WTC11 (cell line): ENCODE measurements around the gene FILIP1L. TPM values are rescaled to one million over a fixed set of nuclear protein-coding genes. Genes with fewer than 3 reads are reported as not detected.
A peak's percentile ranks its signal among the peaks of the same experiment; 100 is the strongest.

ENCODE experiments used
- ATAC-seq: fragments of 200-7000 bp; cut with Tn5 transposase; 2 replicates; pipeline ENCODE4 v1.10.0; 2021; ENCODE audit warnings: mild to moderate bottlenecking, moderate library complexity
- CTCF ChIA-PET: fragments of 300-600 bp; sonication (Branson Sonifier 250); formaldehyde crosslinking; loops from one replicate; lab custom pipeline; 2021; ENCODE audit warnings: antibody characterized with exemption; lab: Charles Lee
- POLR2A ChIA-PET: fragments of 350-600 bp; sonication (Branson Sonifier 250); formaldehyde crosslinking; loops from one replicate; lab custom pipeline; 2021; ENCODE audit warnings: antibody characterized with exemption; lab: Charles Lee
- DNase-seq: peaks from one replicate; pipeline ENCODE4 v3.0.0; 2021; ENCODE audit warnings: low spot score
- H3K27ac Mint-ChIP-seq: 2 replicates; pipeline ENCODE4 v1.8.0; 2021; ENCODE audit warnings: mixed read lengths
- H3K27me3 Mint-ChIP-seq: 2 replicates; pipeline ENCODE4 v1.8.0; 2021; ENCODE audit warnings: low read depth, mild to moderate bottlenecking, moderate library complexity, mixed read lengths
- H3K36me3 Mint-ChIP-seq: 2 replicates; pipeline ENCODE4 v1.8.0; 2021; ENCODE audit warnings: mixed read lengths
- H3K4me1 Mint-ChIP-seq: 2 replicates; pipeline ENCODE4 v1.8.0; 2022; ENCODE audit warnings: mixed read lengths
- H3K4me3 Mint-ChIP-seq: 2 replicates; pipeline ENCODE4 v1.8.0; 2021; ENCODE audit warnings: mild to moderate bottlenecking, moderate library complexity, mixed read lengths
- H3K9me3 Mint-ChIP-seq: 2 replicates; pipeline ENCODE4 v1.8.0; 2021; ENCODE audit warnings: mixed read lengths
- AFF4 ChIP-seq: sonication (generic); formaldehyde crosslinking; IDR thresholded peaks from 2 replicates; pipeline ENCODE4 v1.8.1; 2023; ENCODE audit warnings: mild to moderate bottlenecking, missing genetic modification reagents, borderline replicate concordance
- CREB1 ChIP-seq: sonication (generic); formaldehyde crosslinking; IDR thresholded peaks from 2 replicates; pipeline ENCODE4 v1.8.0; 2023; ENCODE audit warnings: mild to moderate bottlenecking, missing genetic modification reagents
- E2F4 ChIP-seq: sonication (generic); formaldehyde crosslinking; IDR thresholded peaks from 2 replicates; pipeline ENCODE4 v1.8.1; 2022; ENCODE audit warnings: low read depth, mild to moderate bottlenecking, moderate library complexity, missing genetic modification reagents, borderline replicate concordance
- E2F5 ChIP-seq: sonication (generic); formaldehyde crosslinking; IDR thresholded peaks from 2 replicates; pipeline ENCODE4 v1.8.1; 2022; ENCODE audit warnings: mild to moderate bottlenecking, moderate library complexity, missing genetic modification reagents
- GABPB1 ChIP-seq: sonication (generic); formaldehyde crosslinking; IDR thresholded peaks from 2 replicates; pipeline ENCODE4 v1.8.1; 2023; ENCODE audit warnings: mild to moderate bottlenecking, missing genetic modification reagents
- MLX ChIP-seq: sonication (generic); formaldehyde crosslinking; IDR thresholded peaks from 2 replicates; pipeline ENCODE4 v1.8.1; 2023; ENCODE audit warnings: mild to moderate bottlenecking, missing genetic modification reagents, moderate library complexity
- RELA ChIP-seq: sonication (generic); formaldehyde crosslinking; IDR thresholded peaks from 2 replicates; pipeline ENCODE4 v1.8.1; 2022; ENCODE audit warnings: missing genetic modification reagents, mild to moderate bottlenecking, borderline replicate concordance
- SMAD3 ChIP-seq: sonication (generic); formaldehyde crosslinking; IDR thresholded peaks from 2 replicates; pipeline ENCODE4 v1.8.0; 2022; ENCODE audit warnings: missing genetic modification reagents, mild to moderate bottlenecking, borderline replicate concordance
- USF1 ChIP-seq: sonication (generic); formaldehyde crosslinking; IDR thresholded peaks from 2 replicates; pipeline ENCODE4 v1.8.0; 2022; ENCODE audit warnings: mild to moderate bottlenecking, missing genetic modification reagents
- ZNF138 ChIP-seq: sonication (generic); formaldehyde crosslinking; conservative IDR thresholded peaks from 2 replicates; pipeline ENCODE4 v1.8.1; 2022; ENCODE audit warnings: mild to moderate bottlenecking, moderate library complexity, missing genetic modification reagents
- ZNF317 ChIP-seq: sonication (generic); formaldehyde crosslinking; IDR thresholded peaks from 2 replicates; pipeline ENCODE4 v1.8.1; 2023; ENCODE audit warnings: low read depth, mild to moderate bottlenecking, moderate library complexity, missing genetic modification reagents, borderline replicate concordance
- ZNF671 ChIP-seq: fragments of 250-450 bp; sonication (Bioruptor Pico); IDR thresholded peaks from 2 replicates; pipeline ENCODE4 v1.8.0; 2021; ENCODE audit warnings: mild to moderate bottlenecking
- total RNA-seq: library from RNA; stranded (reverse); gene quantifications from 3 replicates; pipeline ENCODE4 v1.2.3, GENCODE V29; 2021

The FILIP1L gene
- total RNA-seq, 1 experiment from 2014 or later = 0.17 TPM

- no peak for DNase-seq
- no peaks in the 10 kb centered on the region for H3K36me3 Mint-ChIP-seq
- H3K27me3 Mint-ChIP-seq = no peaks in the 10 kb centered on the region
- TF ChIP-seq USF1 (CRISPR knock-in tag) = no peak
- TF ChIP-seq AFF4 (CRISPR knock-in tag) = no peak
- TF ChIP-seq, all 79 proteins: peak for 0
- Mint-ChIP-seq H3K4me1 (peaks cover 21% of the 10 kb centered on the region), H3K4me3 (no peak overlapping the region), H3K9me3 (no peaks in the 10 kb centered on the region), H3K27ac (no peak overlapping the region; the same call in 1 of the 2 replicates)
- ChIA-PET CTCF (interaction anchor here (1.8 kb wide), 1 partner anchor 148 kb away, joined by 8 read pairs; no protein-coding TSS in a partner anchor), POLR2A (no interaction called here)
- ATAC-seq = no peak
Observed at GRCh38 chr3:100106531-100107141, 7.7 kb downstream of the FILIP1L start.

GRCh38 chr3:100106094-100106493 lies 8.2 kb downstream of the FILIP1L start:
- no peak for DNase-seq
- H3K9me3 Mint-ChIP-seq = peaks cover 3% of the 10 kb centered on the region; the same call in 1 of the 2 replicates

GRCh38 chr3:100105501-100105900 lies 8.8 kb downstream of the FILIP1L start:
- CTCF ChIA-PET = interaction anchor here (1.8 kb wide), 1 partner anchor 149 kb away, joined by 8 read pairs; no protein-coding TSS in a partner anchor
- POLR2A ChIA-PET = interaction anchor here (1.3 kb wide), 1 partner anchor 15 kb away, joined by 3 read pairs; no protein-coding TSS in a partner anchor
- H3K4me1 Mint-ChIP-seq = peaks cover 21% of the 10 kb centered on the region
- TF ChIP-seq ZNF671 = no peak
- TF ChIP-seq E2F4 (CRISPR knock-in tag) = no peak
- TF ChIP-seq GABPB1 (CRISPR knock-in tag) = peak; percentile 94
- H3K9me3 Mint-ChIP-seq = peaks cover 4% of the 10 kb centered on the region; the same call in 1 of the 2 replicates
- no peak overlapping the region for H3K4me3 Mint-ChIP-seq
- DNase-seq (no peak), ATAC-seq (no peak)
- H3K27ac Mint-ChIP-seq = no peak overlapping the region; the same call in 1 of the 2 replicates
- H3K27me3 Mint-ChIP-seq = no peaks in the 10 kb centered on the region
- H3K36me3 Mint-ChIP-seq = no peaks in the 10 kb centered on the region

More at GRCh38 chr3:100106094-100106493, 8.2 kb downstream of the FILIP1L start:
- Mint-ChIP-seq H3K27ac (no peak overlapping the region), H3K27me3 (no peaks in the 10 kb centered on the region), H3K36me3 (no peaks in the 10 kb centered on the region), H3K4me3 (no peak overlapping the region), H3K4me1 (peaks cover 21% of the 10 kb centered on the region)
- no peak for ATAC-seq
- POLR2A ChIA-PET = interaction anchor here (1.3 kb wide), 1 partner anchor 16 kb away, joined by 3 read pairs; no protein-coding TSS in a partner anchor
- CTCF ChIA-PET = interaction anchor here (1.8 kb wide), 1 partner anchor 148 kb away, joined by 8 read pairs; no protein-coding TSS in a partner anchor
- TF ChIP-seq ZNF317 (CRISPR knock-in tag) (no peak), SMAD3 (CRISPR knock-in tag) (no peak), MLX (no peak), CREB1 (CRISPR knock-in tag) (no peak)

GRCh38 chr3:100104817-100105413 lies 9.4 kb downstream of the FILIP1L start:
- DNase-seq = no peak
- H3K27ac Mint-ChIP-seq = peak overlapping the region; percentile 7; the same call in 1 of the 2 replicates
- ATAC-seq = no peak
- H3K9me3 Mint-ChIP-seq = peaks cover 4% of the 10 kb centered on the region; the same call in 1 of the 2 replicates
- no peak overlapping the region for H3K4me3 Mint-ChIP-seq
- CTCF ChIA-PET = interaction anchor here (1.3 kb wide), 1 partner anchor 15 kb away, joined by 6 read pairs; no protein-coding TSS in a partner anchor
- H3K4me1 Mint-ChIP-seq = peaks cover 21% of the 10 kb centered on the region
- no peaks in the 10 kb centered on the region for H3K36me3 Mint-ChIP-seq
- H3K27me3 Mint-ChIP-seq = no peaks in the 10 kb centered on the region
- POLR2A ChIA-PET = interaction anchor here (1.3 kb wide), 1 partner anchor 15 kb away, joined by 3 read pairs; no protein-coding TSS in a partner anchor
- TF ChIP-seq AFF4 (CRISPR knock-in tag) (no peak), ZNF138 (no peak), RELA (CRISPR knock-in tag) (no peak), E2F5 (CRISPR knock-in tag) (no peak)
